Eye (tissue), 1 donor: ENCODE data around the gene AGPAT4.
A peak's percentile ranks its signal among the peaks of the same experiment; 100 is the strongest.

ENCODE experiments used
- DNase-seq: peaks from one replicate; pipeline ENCODE4 v3.0.0-alpha.2; 2015

The AGPAT4 gene

GRCh38 chr6:161101517-161101916 is 172.3 kb downstream of the AGPAT4 start:
- DNase-seq = peak; percentile 52

DNA sequence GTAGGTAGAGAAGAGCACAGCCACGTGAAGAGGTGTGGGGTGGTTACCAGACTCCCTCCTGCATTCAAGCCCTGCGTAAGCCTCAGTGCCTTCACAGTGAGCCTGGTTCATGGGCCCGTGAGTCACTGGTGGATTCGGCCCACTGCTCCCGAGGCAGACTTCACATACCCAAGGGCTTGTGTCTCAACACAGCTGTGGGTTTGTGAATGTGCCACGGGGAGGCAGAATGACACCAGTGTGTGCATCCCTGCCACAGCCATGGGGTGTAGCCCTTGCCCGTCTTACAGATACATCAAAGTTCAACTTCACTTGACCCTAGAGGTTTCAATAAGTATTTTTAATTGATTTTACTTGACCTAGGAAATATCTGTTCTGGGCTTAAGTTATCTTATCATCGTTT is 173.8 kb downstream of the AGPAT4 start:
- DNase-seq = no peak

GRCh38 chr6:161095916-161096315 is 177.9 kb downstream of the AGPAT4 start:
- no peak for DNase-seq

DNA sequence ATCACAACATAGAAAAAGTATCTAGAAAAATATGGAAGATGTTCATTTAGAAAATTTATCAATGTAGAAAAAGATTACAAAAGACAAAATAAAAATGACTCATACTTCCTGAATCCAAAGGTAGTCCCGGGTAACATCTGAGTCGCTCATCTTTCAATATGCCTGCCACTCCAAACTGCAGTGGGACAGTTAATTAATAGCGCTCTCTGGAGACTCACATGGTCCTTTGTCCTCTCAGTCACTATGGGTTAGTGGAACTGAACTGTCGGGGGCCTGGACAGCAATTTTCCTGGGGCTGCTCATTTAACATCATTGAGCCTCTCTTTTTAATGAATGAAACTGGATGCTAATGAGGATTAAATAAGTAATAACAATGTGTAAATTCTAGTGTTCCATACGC is 178.9 kb downstream of the AGPAT4 start:
- DNase-seq = peak; percentile 77

- no peak for DNase-seq
Observed at GRCh38 chr6:161091972-161092701, 181.7 kb downstream of the AGPAT4 start.

DNA sequence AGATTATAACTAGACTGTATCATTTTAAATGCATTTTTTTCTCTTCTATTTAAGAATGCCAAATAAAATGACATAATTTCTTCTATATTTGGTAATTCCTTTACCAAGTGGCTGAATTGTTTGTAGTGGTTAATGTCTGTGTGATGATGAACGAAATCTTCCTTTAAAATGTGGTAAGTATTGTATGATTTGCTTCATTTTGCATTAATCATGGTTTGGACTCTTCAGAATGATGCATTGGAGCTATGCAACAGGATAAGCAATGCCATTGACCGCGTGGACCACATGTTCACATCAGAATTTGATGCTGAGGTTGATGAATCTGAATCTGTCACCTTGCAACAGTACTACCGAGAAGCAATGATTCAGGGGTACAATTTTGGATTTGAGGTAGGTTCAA is 182.7 kb downstream of the AGPAT4 start:
- DNase-seq = no peak

GRCh38 chr6:161088676-161089328 is 185.1 kb downstream of the AGPAT4 start:
- peak; percentile 57 for DNase-seq

DNA sequence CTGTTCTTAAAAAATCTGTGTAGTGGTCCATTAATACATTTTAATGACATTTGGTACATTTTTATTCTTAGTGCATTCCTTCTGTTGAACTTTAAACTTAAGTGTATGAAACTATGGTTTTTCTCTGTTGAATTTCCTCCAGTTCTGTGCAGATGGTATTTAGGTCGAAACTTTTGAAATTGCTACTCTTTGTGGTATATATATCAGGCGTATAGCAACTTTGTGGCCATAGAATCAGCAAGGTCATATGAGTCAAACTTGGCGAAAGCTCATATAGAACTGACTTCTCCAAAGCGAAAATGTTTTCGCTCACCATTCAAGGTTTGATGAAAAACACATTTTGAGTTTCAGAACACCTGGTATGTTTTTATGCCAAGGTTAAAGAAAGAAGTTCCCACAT is 188.6 kb downstream of the AGPAT4 start:
- DNase-seq = no peak

DNA sequence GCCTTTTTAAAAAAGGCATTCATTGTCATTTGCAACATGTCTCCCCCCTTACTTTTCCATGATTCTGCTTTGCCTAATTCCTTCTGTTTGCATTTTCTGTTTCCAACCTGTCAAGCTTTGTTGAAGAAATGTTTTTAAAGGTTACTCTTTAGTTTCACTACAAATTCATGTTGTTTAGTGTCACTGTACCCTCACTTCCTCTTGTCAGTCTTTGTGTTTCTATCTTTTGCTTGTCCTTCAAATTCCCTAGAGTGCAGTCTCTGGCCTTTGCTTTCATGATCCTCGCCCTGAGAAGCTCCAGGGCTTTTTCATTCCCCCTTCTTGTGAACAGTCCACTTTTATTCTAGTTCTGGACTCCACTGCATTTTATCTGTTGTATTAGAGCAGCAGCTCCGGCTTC is 191.6 kb downstream of the AGPAT4 start:
- no peak for DNase-seq

DNA sequence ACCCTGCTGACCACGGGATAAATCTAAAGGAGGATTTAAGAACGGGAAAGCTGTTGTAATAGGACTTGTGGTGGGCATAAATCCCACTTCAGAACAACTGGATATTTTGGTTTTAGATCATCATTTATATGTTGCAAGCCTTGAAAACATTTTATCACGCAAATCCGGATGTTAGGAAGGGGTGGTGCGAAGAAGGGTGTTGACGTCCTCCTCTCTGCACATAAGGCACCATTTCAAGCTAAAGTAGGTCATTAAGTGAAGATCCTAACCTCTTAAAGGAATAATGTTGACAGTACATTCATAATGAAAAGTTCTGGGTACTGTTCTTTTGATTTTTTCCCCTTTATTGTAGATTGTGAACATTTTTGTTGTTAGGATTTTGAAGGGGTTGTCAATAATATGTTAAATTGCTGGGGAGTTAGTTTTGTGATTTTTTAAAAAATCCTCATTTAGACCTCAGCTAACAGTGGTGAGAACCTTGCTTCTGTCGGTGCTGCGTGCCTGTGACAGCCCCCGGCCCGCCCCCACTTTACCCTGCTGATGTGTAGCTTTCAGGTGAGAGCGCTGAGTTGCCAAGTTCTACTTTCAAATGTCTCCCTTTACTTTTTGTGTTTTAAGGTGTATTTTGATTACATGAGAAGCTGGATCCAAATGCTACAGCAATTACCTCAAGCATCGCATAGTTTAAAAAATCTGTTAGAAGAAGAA is 193.4 kb downstream of the AGPAT4 start:
- no peak for DNase-seq
